Measurements from ENCODE around the gene GPC5.

Gene GPC5

DNA sequence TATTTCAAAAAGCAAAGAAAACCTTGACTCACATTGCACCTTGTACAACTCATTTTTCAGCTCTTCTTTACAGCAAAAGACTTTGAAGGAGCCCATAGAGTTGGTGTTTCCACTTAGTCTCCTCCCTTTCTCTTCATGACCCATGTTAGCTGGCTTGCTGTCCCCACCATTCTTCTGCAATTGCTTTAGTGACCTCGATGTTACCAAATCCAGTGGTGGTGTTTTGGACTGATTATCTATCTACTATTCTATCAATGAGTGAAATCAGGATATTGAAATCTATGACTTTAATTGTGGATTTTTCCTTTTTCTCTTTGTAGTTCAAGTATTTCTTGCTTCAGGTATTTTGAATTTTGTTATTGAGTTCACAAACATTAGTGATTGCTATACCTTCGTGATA, 197.3 kb downstream of the GPC5 start:
- no peak for DNase-seq

DNA sequence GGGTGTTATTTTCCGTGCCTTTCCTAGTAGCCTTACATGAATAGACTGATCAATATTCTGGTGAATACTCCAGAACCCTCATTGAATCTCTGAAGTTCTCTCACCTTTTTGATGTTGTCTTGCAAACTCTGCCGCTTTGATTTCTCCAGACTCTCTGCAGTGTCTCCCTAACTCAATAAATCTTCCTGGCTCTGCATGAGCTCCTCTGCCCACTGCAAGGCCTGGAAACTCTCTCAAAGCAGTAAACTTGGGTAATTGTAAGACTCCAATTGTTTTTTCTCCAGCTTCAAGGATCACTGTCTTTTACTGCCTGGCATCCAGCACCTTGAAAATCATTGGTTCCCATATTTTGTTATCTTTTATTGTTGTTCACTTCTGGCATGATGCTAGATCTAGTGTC, 198.4 kb downstream of the GPC5 start:
- no peak for DNase-seq

DNA sequence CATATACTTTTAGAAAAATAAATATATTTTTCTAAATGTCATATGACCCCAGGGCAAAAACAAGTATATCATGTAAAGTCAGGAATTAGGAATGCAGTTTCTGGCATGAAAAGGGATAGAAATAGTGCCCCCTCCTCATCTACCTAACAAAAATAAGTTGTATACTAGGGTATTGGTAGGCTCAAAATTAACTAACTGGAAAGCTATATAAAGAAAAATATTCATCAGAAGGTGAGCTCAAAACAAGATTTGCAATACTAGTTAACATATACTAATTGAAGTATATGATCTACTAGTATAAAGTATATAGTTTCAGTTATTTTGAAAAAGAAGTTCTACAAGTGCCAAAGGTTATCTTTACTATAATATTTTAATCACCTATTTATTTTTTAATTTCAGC, 200.2 kb downstream of the GPC5 start:
- DNase-seq, result no peak

DNA sequence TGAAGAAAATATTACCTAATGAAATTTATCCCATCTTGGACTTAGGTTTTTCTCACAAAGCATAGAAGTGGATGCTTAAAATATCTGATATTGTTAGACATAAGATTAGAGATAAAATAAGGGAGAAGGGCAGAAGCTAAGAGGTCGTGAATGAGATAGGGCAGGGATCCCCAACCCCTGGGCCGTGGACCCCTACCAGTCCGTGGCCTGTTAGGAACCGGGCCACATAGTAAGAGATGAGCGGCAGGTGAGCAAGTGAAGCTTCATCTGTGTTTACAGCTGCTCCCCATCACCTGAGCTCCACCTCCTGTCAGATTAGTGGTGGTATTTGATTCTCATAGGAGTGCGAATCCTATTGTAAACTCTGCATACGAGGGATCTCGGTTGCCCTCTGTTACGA, 202.9 kb downstream of the GPC5 start:
- DNase-seq, result no peak

DNA sequence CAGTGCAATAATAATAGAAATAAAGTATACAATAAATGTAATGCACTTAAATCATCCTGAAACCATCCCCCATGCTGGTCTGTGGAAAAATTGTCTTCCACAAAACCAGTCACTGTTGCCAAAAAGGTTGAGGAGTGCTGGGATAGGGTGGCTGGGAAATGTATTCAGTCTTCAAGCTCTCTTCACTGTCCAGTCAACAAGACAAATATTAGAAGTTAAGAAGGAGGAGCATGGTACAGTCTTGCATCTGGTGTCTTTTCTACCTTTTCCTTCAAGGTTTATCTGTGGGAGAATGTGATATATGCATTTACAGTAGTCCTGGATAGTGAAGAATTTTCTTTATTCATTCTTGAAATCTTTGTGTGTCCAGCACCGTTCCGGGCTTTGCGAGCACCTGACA, 203.4 kb downstream of the GPC5 start:
- no peak for DNase-seq

DNA sequence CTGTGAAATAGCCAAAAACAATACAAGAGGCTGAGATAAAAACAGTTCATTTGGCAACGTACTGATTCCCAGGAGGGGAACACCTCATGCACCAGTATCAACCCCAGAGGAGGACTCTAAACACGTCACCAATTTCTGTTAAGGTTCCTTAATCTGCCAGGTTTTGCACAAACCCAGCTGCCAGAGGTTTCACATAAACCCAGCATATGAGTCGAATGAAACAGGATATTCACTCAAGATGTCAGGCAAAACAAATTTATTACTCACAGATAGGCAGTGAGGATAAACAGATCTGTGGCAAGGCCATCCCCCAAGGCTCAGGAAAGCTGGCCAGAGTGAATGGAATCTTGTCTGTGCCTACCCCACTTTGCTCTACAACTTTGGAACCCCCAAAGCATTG, 210.9 kb downstream of the GPC5 start:
- no peak for DNase-seq

DNA sequence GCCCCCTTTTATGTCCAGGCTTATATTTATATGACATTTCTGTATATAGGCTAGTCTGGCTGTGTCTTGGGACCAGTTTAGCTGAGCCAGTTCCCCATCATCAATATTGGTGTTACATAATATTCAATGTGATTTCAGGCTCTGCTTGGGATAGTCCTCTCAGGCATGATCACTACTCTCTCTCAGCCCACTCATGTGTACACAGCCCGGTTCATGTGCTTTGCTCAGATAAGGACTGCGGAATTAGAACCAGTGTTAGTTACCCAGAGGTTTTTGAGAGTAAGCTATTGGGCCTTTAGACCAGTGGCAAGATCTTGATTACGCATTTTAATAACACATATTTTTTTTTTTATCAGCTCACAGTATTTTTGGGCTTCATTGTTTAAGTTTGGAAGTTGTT, 219.9 kb downstream of the GPC5 start:
- no peak for DNase-seq

DNA sequence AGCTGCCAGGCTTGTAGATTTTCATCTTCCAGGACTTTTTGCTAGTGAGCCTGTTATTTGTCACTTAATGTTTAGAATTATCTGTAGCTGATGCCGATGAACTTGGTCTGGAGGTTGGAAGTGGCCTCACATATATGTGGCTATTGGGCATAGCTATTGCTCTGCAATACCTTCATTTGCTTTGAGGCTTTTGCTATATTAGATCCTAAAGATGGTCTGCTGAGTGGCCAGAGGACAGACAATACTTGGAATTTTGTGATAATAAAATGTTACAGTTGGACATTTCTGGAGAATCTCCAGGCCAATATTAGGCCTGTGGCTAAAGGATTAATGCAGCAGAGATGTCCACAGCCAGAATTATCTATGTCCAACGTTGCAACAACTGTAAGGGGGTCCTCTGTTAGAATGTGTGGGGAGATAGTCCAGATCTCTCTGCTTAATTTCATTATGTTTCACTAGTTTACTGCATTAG, 222.3 kb downstream of the GPC5 start:
- no peak for DNase-seq

DNA sequence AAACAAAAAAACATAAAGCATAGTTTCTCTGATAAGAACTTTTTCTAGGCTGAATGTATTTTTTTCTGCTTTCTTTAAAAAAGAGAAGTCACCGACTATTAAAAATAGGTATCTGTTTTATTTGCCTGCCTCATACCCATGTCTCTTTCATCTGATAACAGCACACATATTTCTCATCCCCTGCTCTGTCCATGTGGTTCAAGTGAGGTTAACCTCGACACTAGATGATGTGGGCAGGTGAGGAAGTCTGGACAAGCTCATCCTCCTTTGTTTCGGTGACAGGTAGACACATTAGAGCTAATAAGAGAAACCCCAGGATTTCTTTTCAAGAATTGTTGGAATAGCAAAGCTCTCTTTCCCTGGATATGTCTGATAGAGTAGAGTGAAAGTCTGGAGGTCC, 222.7 kb downstream of the GPC5 start:
- DNase-seq, result no peak

DNA sequence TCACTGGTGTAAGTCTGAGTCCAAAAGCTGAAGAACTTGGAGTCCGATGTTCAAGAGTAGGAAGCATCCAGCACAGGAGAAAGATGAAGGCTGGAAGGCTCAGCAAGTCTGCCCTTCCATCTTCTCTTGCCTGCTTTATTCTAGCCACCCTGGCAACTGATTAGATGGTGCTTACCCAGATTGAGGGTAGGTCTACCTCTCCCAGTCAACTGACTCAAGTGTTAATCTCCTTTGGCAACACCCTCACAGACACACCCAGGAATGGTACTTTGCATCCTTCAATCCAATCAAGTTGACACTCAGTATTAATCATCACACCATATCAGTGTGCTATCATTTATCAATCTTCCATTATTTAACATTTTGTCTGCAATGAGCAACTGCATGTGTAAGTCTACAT, 223.5 kb downstream of the GPC5 start:
- DNase-seq, result no peak

DNA sequence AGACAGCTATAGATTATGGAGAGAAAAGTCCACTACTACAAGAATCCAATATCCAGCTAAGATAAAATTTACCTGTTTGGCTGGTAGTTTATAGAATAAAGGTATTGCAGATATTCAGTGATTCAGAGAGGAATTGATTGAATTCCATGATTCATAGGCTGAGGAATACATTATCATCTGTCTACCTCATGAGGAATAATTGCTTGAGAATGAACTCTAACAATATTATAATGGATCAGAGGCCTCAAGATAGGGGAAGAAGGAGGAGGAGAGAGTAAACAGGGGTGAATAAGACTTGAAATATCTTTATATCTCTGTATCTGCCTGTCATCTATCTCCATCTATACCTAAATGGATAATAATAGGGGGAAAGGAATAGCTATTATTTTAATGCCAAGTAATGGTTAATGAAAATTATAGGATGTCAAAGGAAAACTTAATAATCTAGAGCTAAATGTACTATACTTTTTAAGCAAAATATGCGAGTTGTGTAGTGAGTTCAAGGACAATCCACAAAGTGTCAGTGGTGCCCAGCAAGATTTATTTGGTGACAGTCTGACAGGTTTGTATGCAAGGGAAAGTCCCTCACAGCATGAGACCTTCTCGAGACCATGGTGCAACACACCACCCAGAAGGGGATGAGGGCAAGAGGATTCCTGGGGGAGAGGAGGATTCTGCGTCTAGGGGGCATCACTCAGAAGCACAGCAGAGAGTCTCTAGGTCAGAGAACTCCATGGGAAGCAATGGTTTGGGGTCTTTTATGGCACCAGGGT, 224.5 kb downstream of the GPC5 start:
- no peak for DNase-seq

DNA sequence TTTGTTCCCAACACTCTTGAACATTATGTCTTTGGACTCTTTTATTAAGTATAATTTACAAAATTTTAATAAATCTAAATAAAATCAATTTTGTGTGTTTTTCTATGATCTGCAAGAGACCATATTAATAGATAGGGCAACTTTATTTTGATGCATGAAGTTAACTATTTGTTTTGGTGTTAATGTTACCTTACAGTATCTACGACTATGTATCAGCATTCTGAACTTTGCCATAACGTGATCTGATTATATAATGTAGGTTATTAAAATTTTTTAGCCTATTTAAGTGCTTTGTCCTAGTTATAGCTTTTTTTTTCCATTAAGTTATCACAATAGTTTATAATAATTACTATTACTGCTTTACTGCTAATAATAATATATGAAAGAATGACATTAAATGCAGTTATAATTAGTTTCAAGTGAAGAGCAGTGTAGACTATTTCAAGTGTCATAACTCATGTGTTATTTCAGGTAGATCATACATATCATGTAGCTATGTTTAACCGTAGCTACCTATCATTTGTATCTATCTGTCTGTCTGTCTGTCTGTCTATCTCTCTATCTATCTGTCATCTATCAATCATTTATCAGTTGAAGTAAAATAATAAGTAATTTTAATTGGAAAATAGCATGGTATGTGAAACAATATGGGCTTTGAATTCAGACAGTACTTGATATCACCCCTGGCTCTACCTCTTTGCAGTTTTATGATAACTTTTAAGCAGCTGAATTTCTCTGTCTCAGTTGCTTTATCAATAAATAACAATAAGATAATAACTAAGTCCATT, 229.7 kb downstream of the GPC5 start:
- DNase-seq, result no peak

DNA sequence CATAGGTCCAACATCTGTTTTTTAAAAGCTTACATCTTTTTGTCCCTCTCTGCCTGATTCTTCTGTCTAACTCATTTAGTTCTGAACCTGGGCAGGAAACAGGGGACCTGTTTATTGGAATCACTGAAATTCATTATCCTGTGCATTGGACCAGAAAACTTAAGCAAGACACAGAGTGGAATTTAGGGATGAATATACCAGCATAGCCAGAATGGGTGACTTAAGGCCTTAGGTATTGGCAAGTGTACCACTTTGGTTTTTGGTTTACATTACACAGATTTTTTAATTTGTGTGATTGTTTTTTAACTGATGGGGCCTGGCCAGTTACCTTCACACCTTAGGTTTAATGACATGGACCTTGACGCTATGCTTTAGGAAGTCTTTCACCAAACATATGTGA, 232.5 kb downstream of the GPC5 start:
- no peak for DNase-seq

DNA sequence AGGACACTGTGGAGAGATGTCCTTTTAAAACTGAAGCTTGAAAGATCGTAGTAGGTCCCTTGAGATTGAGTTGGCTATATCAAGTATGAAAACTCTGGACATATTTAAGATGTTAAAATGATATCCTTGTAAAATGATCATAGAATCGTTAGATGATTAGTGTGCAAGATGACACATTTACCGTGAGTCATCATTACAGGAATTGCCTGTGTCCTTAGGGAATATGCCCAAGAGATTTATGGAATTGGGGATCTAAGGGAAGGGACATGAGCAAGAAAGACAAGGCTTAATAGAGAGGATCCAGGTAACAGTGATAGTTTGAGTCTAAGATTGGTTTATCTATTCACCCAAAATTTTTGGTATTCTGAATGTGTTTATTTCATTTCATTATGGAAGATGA, 233.7 kb downstream of the GPC5 start:
- DNase-seq, result no peak

DNA sequence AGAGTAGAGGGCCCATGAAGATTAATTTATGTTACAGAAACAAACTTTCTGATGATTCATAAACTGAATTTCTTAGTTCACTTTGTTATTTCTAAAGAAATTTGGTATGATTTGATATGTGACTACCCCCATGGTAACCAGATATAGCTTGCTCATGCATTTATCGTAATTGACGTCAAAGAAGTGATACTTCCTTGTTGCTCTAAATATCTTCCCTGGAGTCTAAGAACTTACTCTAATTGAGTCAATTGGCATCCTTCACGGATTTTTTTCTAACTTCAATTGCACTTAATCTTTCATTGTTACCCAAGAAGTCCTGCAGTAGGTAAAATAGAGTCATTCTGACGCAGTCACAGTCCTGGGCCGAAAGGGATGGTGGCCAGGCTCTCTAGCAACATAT, 240.9 kb downstream of the GPC5 start:
- no peak for DNase-seq

DNA sequence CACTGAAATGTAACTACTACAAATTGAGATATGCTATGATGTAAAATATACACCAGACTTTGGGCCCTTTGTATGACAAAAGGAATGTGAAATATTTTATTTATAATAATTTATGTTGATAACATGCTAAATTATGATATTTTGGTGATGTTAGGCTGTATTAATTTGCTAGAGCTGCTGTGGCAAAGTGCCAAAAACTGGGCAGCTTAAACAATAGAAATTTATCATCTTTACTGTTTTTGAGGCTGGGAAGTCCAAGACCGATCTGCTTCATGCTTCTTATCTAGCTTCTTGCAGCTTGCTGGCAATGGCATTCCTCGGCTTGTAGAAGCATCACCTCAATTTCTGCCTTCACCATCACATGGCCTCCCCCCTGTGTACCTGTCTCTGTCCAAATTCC, 245.0 kb downstream of the GPC5 start:
- no peak for DNase-seq

DNA sequence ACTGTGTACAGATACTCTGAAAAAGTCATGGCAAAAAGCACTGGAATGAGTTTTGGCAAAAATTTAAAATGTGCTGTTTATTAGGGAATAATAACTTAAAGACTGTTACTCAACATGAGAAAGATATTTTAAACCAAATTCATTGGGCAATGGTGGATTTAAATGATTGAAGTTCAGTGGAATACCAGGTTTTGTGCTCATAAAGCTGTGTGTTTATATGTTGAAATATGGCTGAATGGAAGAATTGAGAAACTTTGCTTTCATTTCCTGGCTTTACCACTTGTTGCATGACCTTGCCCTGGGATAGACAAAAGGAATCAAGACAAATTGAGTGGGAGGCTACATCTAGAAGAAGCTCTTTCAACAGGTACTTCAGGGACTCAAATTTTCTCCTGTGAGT, 246.4 kb downstream of the GPC5 start:
- no peak for DNase-seq

DNA sequence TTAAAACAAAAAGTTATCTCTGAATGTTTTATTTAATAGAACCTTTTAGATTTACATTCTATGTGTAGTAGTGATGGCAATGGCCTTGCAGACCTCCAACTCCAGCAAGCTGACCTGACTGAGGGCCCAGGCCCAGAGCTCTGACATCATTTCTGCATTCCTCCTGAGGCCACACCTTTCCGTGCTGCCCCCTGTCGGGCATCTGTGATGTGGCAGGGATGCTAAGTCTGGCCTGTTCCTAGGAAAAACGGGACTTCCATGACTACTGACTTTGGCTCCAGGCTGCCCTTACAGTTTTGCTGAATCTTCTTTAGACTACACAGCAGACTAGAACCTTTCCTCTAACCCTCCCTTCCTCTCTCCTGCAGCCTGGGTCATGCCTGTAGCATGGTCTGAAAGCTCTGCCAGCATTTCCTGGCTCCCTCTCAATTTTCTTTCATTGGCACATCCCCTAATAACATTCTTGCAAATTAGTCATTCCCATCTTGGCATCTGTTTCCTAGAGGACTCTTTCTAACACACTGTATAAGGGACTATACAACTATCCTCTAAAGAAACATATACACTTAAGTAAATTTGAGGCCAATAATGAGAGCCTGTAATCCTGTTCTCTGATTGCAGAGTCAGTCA, 249.1 kb downstream of the GPC5 start:
- peak in 2 of 4 experiments; percentile 1 to 5 for DNase-seq

DNA sequence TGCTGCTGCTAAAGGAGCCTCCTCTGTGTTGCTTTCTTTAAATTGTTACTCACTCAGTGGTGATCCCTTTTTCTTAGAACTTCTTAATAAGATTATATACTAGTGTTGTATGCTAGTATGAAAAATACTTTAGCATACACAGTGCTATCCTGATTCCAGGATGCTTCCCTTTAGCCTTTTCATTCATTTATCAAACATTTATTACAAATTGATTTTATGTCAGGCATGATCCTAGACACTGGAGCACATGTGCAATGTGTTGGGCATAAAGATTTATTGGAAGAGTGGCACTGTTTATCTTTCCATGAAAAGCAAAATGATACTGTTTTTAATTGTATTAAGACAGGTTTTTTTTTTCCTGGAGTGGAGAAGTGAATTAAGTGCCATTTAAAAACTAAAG, 249.6 kb downstream of the GPC5 start:
- DNase-seq, result no peak

DNA sequence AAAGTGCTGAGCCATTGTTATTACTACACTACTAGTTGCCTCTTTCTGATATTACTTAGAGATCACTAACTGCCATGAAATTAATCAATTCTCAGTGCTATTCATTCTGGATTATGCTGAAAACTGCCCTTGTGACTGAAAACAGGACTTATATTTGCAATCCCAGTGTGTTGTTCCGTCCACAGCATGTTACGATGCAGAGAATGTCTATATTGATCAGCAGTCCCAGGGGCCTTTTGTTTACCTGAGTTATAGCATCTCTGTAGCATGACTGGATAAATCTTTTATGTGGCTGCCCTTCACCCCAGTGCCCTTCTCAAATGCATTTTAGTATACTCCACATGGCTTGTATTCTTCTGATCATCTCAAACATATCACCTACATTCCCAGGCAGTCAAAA, 251.0 kb downstream of the GPC5 start:
- DNase-seq, result no peak

DNA sequence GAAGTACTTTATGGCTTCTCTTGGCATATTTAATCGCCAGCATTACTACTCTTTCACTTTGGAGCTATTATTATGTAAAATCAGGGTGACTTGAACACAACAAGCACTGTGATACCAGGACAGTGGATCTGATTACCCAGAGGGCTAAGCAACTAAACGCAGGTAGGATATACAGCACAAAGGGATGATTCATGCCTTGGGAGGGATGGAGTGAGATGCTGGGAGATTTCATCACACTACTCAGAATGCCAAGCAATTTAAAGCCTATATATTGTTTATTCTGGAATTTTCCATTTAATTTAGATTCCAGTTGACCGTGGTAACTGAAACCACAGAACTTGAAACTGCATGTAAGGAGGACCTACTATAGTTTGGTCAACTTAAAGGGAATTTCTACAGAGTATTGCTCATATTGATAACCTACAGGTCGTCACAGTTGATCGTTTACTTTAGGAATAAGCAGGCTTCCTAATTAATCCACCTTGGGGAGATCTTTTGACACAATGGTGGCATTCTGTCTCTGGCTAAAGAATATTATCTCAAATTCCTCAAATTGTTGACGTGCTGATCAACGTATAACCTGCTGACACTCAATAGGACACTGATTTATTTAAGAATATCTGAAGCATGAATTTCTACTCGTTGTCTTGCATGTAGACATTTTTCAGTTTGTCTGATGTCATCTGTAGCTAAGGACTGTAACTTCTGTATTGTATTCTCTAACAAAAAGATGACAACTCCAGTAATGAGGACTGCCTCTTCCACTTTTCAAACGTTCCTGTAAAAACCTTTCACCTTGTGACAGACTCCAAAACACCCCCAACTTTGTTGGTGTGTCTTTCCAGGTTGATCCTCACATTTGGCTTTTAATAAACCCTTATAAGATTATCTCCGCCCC, 254.2 kb downstream of the GPC5 start:
- no peak for DNase-seq

DNA sequence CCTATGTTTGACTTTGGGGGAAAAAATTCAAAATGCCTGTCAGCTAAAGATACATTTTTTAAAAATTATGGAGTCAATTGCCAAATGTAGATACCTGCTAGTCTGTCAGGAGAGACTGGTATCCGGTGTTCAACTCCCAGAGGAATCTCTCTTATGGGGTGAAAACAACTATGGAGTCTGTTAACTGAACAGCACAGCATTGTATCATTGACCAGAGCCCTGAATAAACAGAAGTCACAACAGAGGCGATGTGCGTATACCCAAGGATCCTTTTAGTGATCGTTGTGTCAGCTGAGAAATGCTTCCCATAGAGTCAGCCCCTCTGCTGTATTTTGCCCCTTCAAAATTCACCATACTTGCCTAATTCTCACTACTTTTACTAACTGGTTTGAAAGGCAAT, 257.3 kb downstream of the GPC5 start:
- DNase-seq, result no peak

DNA sequence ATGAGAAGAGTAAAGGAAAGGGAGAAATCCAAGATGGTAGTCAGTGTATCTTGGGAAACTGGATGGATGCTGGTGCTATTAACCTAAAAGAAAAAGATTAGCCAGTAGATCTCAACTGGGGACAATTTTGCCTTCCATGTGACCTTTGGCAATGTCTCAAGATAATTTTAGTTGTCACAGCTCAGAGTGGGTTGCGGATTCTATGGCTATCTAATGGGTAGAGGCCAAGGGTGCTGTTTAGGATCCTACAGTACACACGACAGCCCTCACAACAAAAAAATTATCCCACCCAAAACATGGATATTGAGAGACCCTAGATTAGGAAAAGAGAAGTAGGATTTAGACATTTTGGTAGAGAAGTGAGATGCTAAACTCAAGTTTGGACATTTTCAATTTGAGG, 258.9 kb downstream of the GPC5 start:
- no peak for DNase-seq

Data from suppressor macrophage (primary cell).